ENCODE data around the gene UNC93A. TPM values are rescaled to one million over a fixed set of nuclear protein-coding genes. Genes with fewer than 3 reads are reported as not detected.
A peak's percentile ranks its signal among the peaks of the same experiment; 100 is the strongest.

UNC93A gene
- polyA plus RNA-seq, 10 donors = not detected

GRCh38 chr6:167293088-167293589 lies 2.0 kb downstream of the UNC93A start:
- DNase-seq = peak in 1 of 3 donors; percentile 15

DNA sequence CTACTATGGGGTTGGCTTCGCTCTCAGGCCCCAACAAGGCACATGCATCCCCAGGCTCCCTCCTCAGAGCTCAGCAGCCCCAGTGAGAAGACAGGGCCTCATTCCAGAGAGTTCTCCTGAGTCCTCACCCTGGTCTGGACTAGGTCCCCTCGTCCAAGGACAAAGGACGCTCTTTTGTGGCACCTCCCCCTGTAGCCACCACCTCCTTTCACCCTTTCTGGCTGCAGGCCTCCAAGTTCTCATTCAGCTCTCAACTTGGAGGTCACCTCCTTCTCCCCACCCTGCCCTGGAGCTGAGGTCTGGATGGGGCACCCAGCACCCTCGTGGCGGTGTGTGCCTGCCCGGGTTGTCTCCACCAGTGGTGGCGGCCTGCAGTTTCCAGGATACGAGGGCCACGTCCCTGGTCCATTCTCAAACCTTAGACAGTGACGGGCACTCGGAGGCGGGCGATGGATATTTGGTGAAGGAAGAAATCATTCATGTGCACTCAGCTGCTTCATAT lies 2.5 kb downstream of the UNC93A start:
- no peak for DNase-seq

DNA sequence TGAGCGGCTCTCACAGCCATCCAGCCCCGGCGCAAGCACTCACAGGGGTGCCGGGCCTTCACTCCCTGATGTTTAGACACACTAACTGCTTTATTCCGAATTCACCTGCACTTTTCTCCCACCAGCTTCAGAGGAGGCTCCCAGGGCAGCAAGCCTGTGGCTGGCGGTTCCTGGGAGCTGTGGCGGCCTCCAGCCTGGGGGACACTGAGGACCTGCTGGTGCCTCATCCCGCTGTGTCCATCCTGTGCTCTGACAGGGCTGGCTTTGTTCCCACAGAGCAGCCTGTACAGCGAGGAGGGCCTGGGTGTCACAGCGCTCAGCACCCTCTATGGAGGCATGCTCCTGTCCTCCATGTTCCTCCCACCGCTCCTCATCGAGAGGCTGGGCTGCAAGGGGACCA lies 3.1 kb downstream of the UNC93A start:
- DNase-seq = no peak

DNA sequence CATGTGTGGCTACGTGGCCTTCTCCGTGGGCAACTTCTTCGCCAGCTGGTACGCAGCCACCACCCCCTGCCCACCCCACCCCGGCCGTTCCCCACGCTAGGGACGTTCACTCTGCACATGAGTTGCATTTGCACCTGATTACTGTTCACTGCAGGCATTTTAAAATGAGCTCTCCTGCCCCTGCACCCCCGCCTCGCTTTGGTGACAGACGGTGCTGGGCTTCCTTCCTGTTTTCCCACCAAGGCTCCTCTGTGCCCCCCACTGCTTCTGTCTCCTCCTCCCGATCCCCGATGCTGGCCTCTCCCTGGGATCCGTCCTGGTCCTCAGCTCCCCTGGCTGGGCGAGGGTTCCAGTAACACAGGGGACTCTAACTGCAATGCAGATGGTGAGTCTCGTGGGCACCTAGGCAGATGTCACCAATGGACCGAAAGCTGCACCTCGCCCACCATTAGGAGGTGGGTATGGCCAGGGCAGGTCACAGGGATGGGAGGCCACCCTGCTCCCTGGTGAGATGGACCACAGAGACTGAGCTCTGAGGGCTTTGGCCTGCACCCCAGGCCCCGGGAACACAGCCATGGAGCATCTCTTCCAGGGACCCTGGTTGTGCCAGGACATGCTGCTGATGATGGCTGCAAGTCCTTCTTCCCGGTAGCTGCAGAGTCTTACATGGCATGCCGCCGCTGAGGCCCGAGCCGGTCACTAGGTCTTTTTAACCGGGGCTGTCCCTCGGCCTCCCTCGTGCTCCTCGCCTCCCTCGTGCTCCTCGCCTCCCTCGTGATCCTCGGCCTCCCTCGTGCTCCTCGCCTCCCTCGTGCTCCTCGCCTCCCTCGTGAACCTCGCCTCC lies 3.8 kb downstream of the UNC93A start:
- no peak for DNase-seq

- no peak for DNase-seq
These were observed 4.6 kb downstream of the UNC93A start for GRCh38 chr6:167295495-167296292.

GRCh38 chr6:167296293-167296690 lies 5.2 kb downstream of the UNC93A start:
- DNase-seq = no peak

- DNase-seq = no peak
These were observed 5.8 kb downstream of the UNC93A start for GRCh38 chr6:167296902-167297301.

- no peak for DNase-seq
These were observed 7.0 kb downstream of the UNC93A start for GRCh38 chr6:167298127-167298526.

DNA sequence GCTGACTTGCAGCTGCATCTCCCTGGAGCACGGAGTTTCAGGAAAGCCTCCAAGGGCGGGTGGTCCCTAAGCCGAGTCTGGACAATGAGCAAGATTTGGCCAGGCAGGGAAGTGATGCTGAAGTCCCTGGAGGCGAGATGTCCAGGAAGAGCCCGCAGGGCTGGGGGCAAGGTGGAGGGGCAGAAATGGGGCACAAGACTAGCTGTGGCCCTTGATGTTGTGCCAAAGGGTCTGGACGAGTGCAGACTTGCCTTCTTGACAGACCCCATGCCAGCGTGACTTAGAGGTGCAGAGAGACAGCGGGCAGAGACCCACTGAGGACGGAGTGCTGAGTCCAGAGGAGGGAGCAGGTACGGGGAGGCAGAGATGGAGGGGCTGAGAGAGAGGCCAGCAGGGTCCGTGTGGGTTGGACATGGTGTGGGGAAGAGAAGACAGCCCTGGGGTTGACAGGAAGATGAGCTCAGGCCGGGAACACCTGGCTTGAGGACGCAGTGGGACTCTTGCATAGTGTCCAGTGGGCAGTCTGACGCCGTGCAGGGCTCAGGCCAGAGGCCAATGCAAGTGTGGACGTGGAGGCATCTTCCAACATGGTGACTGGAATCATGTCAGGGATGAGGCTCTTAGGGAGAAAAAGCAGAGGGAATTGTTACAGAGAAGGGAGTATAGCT lies 8.7 kb downstream of the UNC93A start:
- no peak for DNase-seq

DNA sequence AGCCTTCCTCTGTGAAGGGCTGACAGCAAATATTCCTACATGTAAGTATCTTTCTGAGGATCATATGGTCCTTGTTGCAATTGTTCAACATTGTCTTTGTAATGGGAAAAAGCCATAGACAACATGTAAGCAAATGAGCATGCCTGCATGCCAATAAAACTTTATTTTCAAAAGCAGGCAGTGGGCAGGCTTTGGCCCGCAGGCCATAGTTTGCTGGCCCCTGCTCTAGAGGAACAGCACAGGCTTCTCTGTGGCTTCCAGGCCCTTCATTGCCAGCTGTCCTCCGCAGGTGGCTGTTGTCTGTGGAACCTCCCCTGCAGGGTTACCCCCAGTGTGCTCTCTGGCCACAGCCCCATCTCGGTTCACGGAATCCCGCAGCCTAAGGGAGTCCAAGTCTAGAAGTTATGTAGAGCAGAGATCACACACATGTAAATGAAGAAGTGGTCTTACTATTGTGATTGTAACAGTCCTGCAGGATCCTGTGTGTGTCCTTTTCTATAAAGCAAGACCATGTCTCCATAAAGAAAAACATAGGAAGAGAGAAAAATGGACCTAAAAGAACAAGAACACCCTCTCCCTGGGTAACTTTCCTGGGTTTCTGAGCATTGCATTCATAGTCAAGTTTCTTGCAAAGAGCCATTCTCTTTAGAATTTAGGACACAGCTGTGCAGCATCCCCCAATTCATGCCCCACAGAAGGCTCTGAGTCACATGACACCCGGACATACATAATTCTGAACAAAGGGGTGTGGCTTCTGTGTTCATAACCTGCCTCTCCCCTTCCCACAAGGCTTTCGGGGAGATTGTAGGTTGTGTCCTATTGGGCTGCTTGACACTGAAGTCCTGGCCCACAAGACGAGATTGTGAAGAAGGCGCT lies 10.0 kb downstream of the UNC93A start:
- no peak for DNase-seq

DNA sequence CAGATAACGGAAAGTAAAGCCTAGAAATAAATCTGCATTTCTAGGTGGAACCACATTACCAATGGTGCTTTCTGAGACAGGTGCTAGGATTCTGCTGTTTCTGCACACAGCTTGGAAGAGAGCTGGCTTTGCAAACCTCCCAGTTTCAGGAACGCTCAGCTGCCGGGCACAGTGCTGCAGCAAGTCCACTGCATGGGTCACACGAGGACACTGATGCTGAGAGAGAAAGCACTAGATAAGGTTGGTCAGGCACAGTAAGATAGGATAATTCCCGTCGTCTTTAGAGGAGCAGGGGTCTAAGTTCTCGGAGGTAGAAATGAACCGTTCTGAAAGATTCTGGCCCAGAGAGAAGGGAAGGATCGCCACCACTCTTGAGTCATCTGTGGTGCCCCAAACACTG lies 11.0 kb downstream of the UNC93A start:
- DNase-seq = no peak

DNA sequence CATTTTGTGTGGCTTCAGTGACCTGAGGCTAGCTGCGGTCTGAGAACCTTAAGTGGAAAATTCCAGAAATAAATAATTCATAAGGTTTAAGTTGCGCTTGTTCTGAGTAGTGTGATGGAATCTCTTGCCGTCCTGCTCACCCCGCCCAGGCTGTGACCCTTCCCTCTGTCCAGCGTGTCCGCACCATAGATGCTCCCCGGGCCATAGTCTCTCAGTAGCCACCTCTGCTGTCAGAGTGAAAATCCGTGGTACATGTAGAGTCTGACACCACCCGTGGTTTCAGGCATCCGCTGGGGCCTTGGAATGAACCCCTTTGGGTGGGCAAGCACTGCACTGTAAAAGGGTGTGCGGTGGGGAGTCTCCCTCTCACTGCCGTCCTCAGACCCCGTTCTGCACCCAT lies 11.7 kb downstream of the UNC93A start:
- DNase-seq = no peak

GRCh38 chr6:167303675-167304625 lies 12.8 kb downstream of the UNC93A start:
- no peak for DNase-seq

DNA sequence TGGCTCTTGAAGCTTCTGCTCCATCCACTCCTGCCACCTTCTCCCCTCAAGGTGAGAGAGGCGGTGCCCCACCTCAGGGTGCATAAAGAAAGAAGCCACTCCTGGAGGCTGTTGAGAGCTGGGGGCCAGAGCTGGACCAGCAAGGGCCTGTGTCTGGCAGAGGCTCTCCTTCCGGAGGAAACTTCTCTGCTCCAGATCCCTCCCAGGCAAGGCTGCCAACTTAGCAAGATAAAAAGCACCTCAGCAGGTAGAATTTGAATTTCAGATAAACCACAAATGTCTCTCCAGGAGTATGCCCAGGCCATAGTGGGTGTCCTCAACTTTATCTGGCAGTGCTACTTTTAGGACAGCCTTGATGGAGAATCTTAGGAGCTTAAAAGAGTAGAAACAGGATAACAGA lies 13.8 kb downstream of the UNC93A start:
- DNase-seq = no peak

DNA sequence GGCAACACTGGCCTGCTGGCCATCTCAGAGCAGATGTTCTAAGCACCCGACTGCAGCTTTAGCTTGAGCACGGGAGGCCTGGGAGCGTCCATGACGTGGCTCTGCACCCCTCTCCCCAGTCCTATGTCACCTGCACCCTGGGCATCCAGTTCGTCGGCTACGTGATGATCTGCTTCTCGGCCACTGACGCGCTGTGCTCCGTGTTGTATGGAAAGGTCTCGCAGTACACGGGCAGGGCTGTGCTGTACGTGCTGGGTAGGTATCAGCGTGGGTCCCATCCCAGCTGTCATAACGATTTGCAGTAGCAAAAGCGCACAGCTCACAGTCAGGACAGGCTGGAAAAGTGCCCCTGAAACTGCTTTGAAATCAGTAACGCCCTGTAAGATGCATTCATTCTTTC lies 14.7 kb downstream of the UNC93A start:
- DNase-seq = no peak

DNA sequence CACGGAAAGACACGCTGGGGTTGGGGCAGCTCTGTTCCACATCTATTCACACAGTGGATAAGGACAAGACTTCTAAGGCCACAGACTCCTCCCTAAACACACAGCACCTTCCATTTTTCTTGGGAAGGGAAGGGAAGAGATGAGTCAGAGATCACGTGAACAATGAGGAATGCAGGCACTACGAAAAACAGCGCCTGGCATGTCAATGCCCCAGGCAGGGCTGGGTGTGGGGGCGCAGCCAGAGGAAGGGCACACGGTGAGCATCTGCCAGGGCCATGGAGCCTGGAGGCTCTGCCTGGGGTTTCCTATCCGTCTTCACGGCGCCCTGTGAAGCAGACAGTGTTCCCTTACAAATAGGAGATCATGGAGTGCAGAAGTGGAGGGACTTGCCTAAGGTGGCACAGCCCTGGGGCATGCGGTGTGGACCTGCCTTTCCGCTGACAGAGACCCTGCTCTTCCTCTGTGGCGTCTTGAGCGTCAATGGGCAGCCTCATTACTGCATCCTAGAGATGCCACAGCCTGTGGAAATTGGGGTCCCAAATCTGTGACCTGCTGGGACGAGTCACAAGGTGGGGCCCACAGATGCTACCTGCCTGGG lies 15.4 kb downstream of the UNC93A start:
- DNase-seq = no peak

DNA sequence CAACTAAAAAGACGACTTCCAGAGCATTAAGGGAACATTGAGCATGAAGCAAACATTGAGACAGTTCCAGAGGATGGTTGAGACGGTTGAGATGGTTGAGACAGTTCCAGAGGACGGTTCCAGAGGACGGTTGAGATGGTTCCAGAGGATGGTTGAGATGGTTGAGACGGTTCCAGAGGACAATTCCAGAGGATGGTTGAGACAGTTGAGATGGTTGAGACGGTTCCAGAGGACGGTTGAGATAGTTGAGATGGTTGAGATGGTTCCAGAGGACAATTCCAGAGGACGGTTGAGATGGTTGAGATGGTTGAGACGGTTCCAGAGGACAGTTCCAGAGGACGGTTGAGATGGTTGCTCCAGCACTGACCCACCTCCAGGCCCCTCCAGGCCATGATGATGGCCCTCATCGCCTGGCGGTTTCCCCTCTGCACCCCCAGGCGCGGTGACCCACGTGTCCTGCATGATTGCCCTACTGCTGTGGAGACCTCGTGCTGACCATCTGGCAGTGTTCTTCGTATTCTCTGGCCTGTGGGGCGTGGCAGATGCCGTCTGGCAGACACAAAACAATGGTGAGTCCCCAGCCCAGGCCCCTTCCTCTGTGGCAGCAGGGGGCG lies 16.3 kb downstream of the UNC93A start:
- no peak for DNase-seq

DNA sequence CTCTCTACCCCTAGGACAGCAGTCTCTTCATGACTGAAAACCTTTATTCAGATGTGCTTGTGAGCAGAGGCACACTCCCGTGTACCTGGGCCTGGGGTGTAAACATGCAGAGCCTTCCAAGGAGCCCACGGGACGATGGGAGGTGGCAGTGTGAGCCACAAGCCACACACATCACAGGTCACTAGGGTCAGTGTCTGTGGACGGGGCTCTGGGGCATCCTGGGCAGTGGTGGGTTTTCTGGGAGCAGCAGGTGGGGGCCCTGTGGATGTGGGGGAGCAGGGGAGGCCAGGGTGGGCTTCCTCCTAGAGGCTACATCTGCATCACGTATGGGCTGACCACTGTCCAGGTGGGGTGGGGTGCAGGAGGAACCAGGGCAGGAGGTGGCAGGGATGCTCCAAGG lies 17.1 kb downstream of the UNC93A start:
- no peak for DNase-seq
